Gastrocnemius medialis (tissue), 4 donors: ENCODE data around the gene SH3TC1.

Experiments
- POLR2A ChIP-seq, 2 donors: fragments of 450-650 bp; IDR thresholded peaks; one replicate each; pipeline ENCODE4 v1.6.1; 2017; ENCODE audit warnings: antibody characterized with exemption in 2 of 2, mild to moderate bottlenecking in 2 of 2, moderate library complexity in 2 of 2
- TF ChIP-seq, protein P1 (sequence below), 5 experiments: fragments of 450-650 bp in 3 of 5; fragments of 200-600 bp in 2 of 5; sonication (generic) in 2 of 5; IDR thresholded peaks in 4 of 5; conservative IDR thresholded peaks in 1 of 5; 1 replicate in 4 of 5; 2 replicates in 1 of 5; pipeline ENCODE4 v1.5.1; 2016 to 2019; ENCODE audit warnings: antibody characterized with exemption in 5 of 5, mild to moderate bottlenecking in 3 of 5, moderate library complexity in 3 of 5

DNA sequence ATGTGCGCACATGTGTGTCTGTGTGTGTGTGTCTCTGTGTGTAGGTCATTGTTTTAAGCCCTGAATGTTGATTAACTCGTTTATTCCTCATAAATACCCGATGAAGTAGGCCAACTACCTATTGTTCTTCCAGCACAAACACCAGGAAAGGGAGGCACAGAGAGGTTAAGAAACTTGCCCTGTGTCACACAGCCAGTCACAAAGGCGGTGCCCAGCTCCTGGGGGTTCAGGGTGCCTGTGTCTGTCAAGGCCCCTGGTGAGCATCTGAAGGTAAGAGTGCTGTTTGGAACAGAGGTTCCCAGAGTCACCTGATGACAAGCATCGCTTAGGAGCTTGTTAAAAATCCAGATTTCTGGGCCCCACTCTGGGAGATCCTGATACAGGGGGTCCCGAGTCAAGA, 18.0 kb upstream of the SH3TC1 start:
- TF ChIP-seq, protein P1, sequence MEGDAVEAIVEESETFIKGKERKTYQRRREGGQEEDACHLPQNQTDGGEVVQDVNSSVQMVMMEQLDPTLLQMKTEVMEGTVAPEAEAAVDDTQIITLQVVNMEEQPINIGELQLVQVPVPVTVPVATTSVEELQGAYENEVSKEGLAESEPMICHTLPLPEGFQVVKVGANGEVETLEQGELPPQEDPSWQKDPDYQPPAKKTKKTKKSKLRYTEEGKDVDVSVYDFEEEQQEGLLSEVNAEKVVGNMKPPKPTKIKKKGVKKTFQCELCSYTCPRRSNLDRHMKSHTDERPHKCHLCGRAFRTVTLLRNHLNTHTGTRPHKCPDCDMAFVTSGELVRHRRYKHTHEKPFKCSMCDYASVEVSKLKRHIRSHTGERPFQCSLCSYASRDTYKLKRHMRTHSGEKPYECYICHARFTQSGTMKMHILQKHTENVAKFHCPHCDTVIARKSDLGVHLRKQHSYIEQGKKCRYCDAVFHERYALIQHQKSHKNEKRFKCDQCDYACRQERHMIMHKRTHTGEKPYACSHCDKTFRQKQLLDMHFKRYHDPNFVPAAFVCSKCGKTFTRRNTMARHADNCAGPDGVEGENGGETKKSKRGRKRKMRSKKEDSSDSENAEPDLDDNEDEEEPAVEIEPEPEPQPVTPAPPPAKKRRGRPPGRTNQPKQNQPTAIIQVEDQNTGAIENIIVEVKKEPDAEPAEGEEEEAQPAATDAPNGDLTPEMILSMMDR (IDR thresholded peaks at IDR 0.05 in 4 of 5, conservative IDR thresholded peaks at IDR 0.05 in 1 of 5): no peak
- no peak for TF ChIP-seq POLR2A (IDR thresholded peaks at IDR 0.05)
